Lower leg skin (tissue), 4 donors: ENCODE results near the gene AFDN. TPM values are rescaled to one million over a fixed set of nuclear protein-coding genes. Genes with fewer than 3 reads are reported as not detected.

Source experiments
- DNase-seq, 2 donors: peaks; one replicate each; pipeline ENCODE4 v3.0.0-alpha.2; 2019; ENCODE audit warnings: low spot score in 2 of 2
- H3K4me3 ChIP-seq: fragments of 200-600 bp; sonication (generic); 2 replicates; pipeline ENCODE4 v1.5.1; 2017; ENCODE audit warnings: mild to moderate bottlenecking, low read depth; ENCODE audit not compliant: poor library complexity, severe bottlenecking
- CTCF ChIP-seq, 3 donors: fragments of 450-650 bp; IDR thresholded peaks; one replicate each; pipeline ENCODE4 v1.5.1; 2016; ENCODE audit warnings: antibody characterized with exemption in 3 of 3, mild to moderate bottlenecking in 3 of 3, moderate library complexity in 2 of 3
- POLR2A ChIP-seq, 2 donors: fragments of 450-650 bp; IDR thresholded peaks; one replicate each; pipeline ENCODE4 v1.6.1; 2016 to 2017; ENCODE audit warnings: antibody characterized with exemption in 2 of 2, mild to moderate bottlenecking in 1 of 2, moderate library complexity in 1 of 2
- WGBS, 2 donors: methylation state at CpG; one replicate each; pipeline ENCODE4 v1.1.5; 2018; 5-methylcytosine and 5-hydroxymethylcytosine counted together
- intact Hi-C: fragments of 100-400 bp; cut with DNase I; formaldehyde crosslinking; loops from one replicate; pipeline ENCODE4 v1.15.0; 2023; ENCODE audit warnings: low total_unique reads
- total RNA-seq, 4 donors: library from RNA; depleted of rRNA; stranded (reverse); fragments of >200 nt; gene quantifications; one replicate each; pipeline ENCODE4 v1.1.0, GENCODE V29; 2016

AFDN gene
- total RNA-seq, 4 donors from 2014 or later = 137 to 213 (median 168) TPM

DNA sequence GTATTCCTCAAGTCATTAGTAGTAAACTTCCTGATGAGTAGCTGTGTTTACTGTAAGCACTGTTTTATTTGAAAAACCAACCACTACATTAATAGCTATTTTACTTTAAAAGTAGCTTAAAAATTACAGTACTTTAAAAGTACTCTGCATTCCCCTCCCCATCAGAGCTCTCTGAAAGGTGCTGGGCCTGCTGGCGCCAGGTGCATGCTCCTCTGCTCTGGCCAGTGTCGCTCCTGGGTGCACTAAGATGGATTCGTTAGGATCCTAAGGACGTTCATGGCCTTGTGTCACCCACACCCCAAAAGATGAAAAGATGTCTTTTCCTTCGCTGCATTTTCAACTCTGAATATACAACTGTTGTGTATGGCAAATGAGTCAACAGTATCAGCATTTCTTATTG lies 126.8 kb downstream of the AFDN start:
- 90 to 93% methylated on average over 5 of the region's 5 CpGs for WGBS, 2 donors
- DNase-seq = no peak
- H3K4me3 ChIP-seq = no peak overlapping the region
- intact Hi-C loops = no loop called here
- TF ChIP-seq POLR2A (IDR thresholded peaks at IDR 0.05) (no peak), CTCF (IDR thresholded peaks at IDR 0.05) (no peak)

- WGBS, 2 donors = 93 to 94% methylated on average over 3 of the region's 3 CpGs
- TF ChIP-seq CTCF (IDR thresholded peaks at IDR 0.05) (no peak), POLR2A (IDR thresholded peaks at IDR 0.05) (no peak)
- intact Hi-C loops = no loop called here
These were observed 127.4 kb downstream of the AFDN start for GRCh38 chr6:167954151-167954550.

DNA sequence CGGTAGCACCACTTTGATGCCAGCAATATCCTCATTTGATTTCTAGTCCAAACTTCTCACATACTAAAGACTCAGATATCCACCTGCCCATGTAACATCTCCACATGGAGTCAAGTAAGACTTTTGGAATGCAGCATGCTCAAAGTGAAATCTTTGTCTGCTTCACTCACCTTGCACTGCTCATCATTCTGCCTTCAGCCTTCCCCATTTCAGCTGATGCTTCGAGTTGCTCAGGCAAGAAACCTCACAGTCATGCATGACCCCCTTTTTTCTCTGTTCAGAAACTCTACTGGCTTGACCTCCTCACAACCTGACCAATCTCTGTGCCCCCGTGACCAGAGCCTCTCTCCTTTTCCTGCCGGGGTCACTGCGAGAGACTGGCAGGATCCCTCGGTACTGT lies 129.8 kb downstream of the AFDN start:
- intact Hi-C loops = no loop called here
- H3K4me3 ChIP-seq = no peak overlapping the region

More at GRCh38 chr6:167954151-167954550, 127.4 kb downstream of the AFDN start:
- H3K4me3 ChIP-seq = no peak overlapping the region
- DNase-seq = no peak

GRCh38 chr6:167956983-167957492 lies 130.3 kb downstream of the AFDN start:
- TF ChIP-seq CTCF (IDR thresholded peaks at IDR 0.05) (no peak), POLR2A (IDR thresholded peaks at IDR 0.05) (no peak)
- DNase-seq = no peak
- 96% methylated on average over 8 of the region's 8 CpGs for WGBS, 2 donors
- intact Hi-C loops = no loop called here
- H3K4me3 ChIP-seq = no peak overlapping the region

More for the DNA sequence above, 129.8 kb downstream of the AFDN start:
- no peak for TF ChIP-seq CTCF (IDR thresholded peaks at IDR 0.05)
- TF ChIP-seq POLR2A (IDR thresholded peaks at IDR 0.05) = no peak
- 97% methylated on average over 6 of the region's 6 CpGs for WGBS, 2 donors
- DNase-seq = no peak

- no peak for DNase-seq
- no peak for TF ChIP-seq POLR2A (IDR thresholded peaks at IDR 0.05)
- TF ChIP-seq CTCF (IDR thresholded peaks at IDR 0.05) = no peak
- H3K4me3 ChIP-seq = no peak overlapping the region
- WGBS, 2 donors = 94% methylated on average over 6 of the region's 6 CpGs
- intact Hi-C loops = no loop called here
These were observed 130.9 kb downstream of the AFDN start for GRCh38 chr6:167957626-167958025.

DNA sequence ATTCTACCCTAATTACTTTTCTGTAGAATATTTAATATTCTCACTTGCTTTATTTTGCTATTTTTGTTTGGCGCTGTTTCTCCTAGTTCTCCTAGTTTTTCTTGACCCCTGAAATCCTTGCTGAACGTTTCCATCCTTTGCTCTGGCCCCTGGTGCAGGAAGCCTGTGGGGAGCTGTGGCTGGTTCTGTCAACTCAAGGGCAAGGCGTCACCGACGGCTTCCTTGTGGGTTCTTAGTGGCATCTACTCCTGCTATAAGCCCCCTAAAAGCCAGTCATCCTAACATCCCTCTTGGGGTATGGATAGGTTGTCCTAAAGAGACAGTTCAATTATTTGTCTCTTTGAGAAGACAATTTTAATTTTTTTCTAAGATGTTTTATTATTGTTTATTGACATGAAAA lies 133.9 kb downstream of the AFDN start:
- no peak overlapping the region for H3K4me3 ChIP-seq
- TF ChIP-seq CTCF (IDR thresholded peaks at IDR 0.05) = no peak
- no peak for TF ChIP-seq POLR2A (IDR thresholded peaks at IDR 0.05)
- WGBS, 2 donors = 94 to 96% methylated on average over 5 of the region's 5 CpGs
- intact Hi-C loops = no loop called here
- DNase-seq = no peak
